ENCODE results near the gene VWA8. TPM values are rescaled to one million over a fixed set of nuclear protein-coding genes. Genes with fewer than 3 reads are reported as not detected.

Gene VWA8
- total and polyA plus RNA-seq, 2 of the 13 experiments (the other 11 are each of a cell fraction or from before 2014, with no cell fraction given) = 9.1 to 17.3 TPM

GRCh38 chr13:41960637-41961465, at the start of gene VWA8 (continued):
- no peak for TF ChIP-seq RERE (CRISPR knock-in tag; IDR thresholded peaks at IDR 0.05; ENCODE audit: low read depth)
- TF ChIP-seq ZNF275 (CRISPR knock-in tag; IDR thresholded peaks at IDR 0.05; ENCODE audit: borderline replicate concordance) = peak; percentile 32; the same call in 1 of the 2 replicates
- peak; percentile 53; the same call in 1 of the 2 replicates for TF ChIP-seq FOXO1 (CRISPR knock-in tag; IDR thresholded peaks at IDR 0.05)
- 0 out of 2 replicates have a peak, but pooled peaks have one; percentile 46 for TF ChIP-seq ZNF510 (CRISPR knock-in tag; IDR thresholded peaks at IDR 0.05; ENCODE audit: low read depth)
- TF ChIP-seq REPIN1 (CRISPR knock-in tag; IDR thresholded peaks at IDR 0.05; ENCODE audit: borderline replicate concordance, low read depth) = peak; percentile 60; the same call in 1 of the 2 replicates
- no peak for TF ChIP-seq SSRP1 (CRISPR knock-in tag; IDR thresholded peaks at IDR 0.05)
- peak; percentile 54; the same call in 1 of the 2 replicates for TF ChIP-seq HNF1B (CRISPR knock-in tag; IDR thresholded peaks at IDR 0.05)
- peak; percentile 87 for TF ChIP-seq MXD3 (CRISPR knock-in tag; IDR thresholded peaks at IDR 0.05)
- TF ChIP-seq ZSCAN5A (CRISPR knock-in tag; IDR thresholded peaks at IDR 0.05; ENCODE audit: borderline replicate concordance) = peak; percentile 67; the same call in 1 of the 2 replicates
- TF ChIP-seq ZSCAN30 (CRISPR knock-in tag; IDR thresholded peaks at IDR 0.05) = no peak
- TF ChIP-seq RXRA (CRISPR knock-in tag; IDR thresholded peaks at IDR 0.05) = peak; percentile 42; the same call in 1 of the 2 replicates
- TF ChIP-seq ZBTB2 (CRISPR knock-in tag; IDR thresholded peaks at IDR 0.05; ENCODE audit: low read depth) = peak; percentile 87
